Limb (tissue), 2 donors: ENCODE measurements around the gene PHACTR3.
A peak's percentile ranks its signal among the peaks of the same experiment; 100 is the strongest.

Experiments
- DNase-seq, 2 donors: peaks; one replicate each; pipeline ENCODE4 v3.0.0-alpha.2; 2016; ENCODE audit errors: extremely low spot score in 2 of 2

The PHACTR3 gene

GRCh38 chr20:59824711-59825562 is 220.6 kb downstream of the PHACTR3 start:
- peak in 1 of 2 donors; percentile 21 for DNase-seq

- no peak for DNase-seq
Observed at GRCh38 chr20:59825563-59825920, 221.2 kb downstream of the PHACTR3 start.

DNA sequence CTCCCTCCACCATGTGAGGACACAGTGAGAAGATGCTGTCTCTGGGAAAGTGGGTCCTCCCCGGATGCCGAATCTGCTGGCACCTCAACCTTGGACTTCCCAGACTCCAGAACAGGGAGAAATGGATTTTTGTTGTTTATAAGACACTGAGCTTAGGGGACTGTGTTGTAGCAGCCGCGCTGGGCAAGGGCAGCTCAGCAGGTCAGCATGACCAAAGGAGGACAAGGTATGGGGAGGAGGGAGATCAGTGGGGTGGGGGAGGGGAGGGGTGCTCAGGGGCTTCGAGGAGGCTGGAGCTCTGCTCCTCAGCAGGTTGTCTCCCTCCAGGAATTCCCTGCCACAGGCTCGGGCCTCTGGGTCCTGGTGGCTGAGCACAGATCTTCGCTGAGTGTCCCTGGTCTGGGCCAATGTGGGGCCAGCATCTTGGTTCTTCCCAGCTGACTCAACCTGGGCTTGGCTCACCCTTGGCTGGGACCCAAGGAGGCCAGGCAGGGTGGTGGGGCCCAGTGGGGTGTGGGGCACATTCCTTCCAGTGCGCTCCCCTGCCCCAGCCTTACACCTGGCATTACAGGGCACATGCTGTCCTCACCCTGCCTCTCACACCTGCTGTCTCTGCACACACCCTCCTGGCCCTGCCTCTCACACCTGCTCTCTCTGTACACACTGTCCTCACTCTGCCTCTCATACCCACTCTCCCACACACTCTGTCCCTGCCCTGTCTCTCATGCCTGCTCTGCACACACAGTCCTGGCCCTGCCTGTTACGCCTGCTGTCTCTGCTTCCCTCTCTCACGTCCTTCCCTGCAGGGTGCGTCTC is 221.8 kb downstream of the PHACTR3 start:
- peak in 1 of 2 donors; percentile 46 for DNase-seq

GRCh38 chr20:59827138-59828056 is 223.1 kb downstream of the PHACTR3 start:
- peak in 1 of 2 donors; percentile 17 for DNase-seq

DNA sequence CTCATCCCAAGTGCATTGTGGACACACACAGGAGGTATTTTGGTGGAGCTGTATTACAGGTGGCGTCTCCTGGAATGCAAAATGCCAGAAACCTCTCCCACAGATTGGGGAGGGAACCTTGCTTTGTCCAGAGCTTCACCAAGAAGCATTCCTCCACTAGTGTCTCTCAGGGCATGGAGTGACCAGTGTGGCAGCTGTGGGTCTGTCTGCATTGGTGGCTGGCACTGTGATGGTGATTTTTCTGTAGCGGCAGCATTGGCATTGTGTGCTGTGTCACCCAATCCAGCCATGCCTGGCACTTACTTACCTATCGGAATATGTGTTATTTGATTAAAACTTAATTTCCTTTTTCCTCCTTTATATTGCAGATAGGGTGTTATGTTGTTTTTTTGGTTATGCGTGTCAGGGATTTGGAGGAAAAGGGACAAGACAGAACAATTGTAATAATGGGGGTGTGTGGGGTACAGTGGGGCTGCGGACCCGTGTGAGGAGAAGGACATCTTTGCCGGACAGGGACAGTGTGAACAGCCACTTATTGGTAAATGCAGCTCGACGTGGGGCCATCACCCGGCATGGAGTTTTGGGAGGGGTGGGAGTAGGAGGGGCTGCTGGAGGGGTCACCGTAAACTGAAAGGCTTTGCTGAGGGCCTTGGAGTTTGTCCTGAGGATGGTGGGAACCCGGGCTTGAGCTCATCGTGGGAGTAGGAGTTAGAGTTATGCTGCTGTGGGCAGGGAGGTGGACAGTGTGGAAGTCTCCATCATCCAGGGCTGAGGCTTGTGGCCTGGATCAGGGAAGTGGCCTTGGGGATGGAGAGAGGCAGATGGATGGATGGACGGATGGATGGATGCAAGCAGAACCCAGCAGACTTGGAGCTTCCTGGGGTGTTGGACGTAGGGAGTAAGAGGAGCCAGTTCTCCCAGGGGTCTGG is 224.0 kb downstream of the PHACTR3 start:
- no peak for DNase-seq

- DNase-seq: no peak
Observed at GRCh38 chr20:59829054-59829785, 224.9 kb downstream of the PHACTR3 start.

GRCh38 chr20:59829786-59830664 is 225.7 kb downstream of the PHACTR3 start:
- DNase-seq: no peak

DNA sequence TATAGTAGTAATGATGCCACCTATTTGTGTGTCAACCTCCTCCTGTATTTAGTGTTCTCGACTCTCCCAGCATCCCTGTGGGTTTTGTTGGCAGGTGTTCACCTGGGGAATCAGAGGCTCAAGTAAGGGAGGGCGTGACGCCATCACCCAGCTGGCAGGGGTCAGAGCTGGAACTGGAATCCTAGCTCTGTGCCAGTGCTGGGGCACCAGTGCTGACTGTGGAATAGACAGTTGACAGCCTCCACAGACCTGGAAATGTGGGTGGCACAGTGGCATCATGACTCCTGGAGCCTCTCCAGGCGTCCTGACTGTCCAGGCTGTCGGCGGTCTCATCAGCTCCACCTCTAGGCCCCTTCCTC is 226.3 kb downstream of the PHACTR3 start:
- DNase-seq: no peak

DNA sequence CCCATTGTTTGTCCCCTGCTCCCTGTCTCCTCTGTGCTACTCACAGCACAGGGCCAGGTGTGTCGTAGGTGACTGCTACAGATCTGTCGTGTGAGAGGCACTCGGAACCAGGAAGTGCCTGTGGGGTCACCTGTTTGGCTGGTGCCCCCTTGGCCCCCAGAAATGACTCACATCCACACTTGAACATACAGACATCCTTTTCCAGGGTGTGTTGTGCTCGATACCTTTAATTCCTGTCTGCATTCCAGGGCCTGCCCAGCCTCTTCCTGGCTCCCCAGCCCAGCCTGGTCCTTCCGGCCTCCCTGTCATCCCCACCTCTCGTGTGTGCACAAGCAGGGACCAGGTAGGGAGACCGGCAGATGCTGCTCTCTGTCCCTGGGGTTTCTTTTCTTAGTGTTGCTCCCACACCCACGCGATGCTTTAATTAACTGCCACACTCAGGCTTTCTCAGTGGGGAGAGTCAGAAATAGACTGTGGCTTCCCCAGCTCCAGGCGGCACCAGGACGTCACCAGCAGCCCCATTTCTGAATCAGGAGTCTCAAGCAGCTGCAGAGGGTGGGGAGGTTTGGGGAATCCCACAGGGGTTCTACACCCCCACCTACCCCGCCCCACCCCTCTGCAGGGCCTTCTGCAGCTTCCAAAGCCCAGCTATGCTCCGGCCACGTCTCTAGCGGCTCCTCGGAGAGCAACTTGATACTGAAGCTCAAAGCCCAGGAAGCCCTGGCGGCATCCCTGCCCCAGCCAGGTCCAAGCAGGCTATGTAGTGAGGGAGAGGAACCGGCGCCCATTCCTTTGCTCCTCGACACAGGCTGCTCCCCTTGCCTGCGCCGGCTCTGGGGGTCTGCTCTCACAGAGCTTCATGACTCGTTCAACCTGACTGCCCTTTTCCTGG is 226.9 kb downstream of the PHACTR3 start:
- no peak for DNase-seq

GRCh38 chr20:59831916-59832270 is 227.6 kb downstream of the PHACTR3 start:
- peak in 1 of 2 donors; percentile 67 for DNase-seq

- DNase-seq: no peak
Observed at GRCh38 chr20:59832406-59833363, 228.3 kb downstream of the PHACTR3 start.

DNA sequence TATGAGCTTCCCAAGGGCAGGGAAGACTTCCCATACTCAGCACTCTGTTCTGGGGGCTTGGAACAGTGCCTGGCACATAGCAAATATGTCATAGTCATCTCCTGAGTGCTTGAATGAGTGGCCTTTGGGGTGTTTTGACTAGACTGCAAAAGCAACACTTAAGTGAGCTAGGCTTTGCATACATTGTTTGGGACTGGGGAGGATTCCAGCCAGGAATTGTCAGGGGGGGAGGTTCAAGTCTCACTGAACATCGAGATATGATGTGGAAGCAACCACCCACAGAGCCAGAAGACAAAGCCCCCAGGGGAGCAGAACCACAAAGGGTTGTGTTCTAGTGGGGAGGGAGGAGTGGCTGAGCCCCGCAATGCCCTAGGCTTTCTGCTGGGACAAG is 230.7 kb downstream of the PHACTR3 start:
- no peak for DNase-seq

DNA sequence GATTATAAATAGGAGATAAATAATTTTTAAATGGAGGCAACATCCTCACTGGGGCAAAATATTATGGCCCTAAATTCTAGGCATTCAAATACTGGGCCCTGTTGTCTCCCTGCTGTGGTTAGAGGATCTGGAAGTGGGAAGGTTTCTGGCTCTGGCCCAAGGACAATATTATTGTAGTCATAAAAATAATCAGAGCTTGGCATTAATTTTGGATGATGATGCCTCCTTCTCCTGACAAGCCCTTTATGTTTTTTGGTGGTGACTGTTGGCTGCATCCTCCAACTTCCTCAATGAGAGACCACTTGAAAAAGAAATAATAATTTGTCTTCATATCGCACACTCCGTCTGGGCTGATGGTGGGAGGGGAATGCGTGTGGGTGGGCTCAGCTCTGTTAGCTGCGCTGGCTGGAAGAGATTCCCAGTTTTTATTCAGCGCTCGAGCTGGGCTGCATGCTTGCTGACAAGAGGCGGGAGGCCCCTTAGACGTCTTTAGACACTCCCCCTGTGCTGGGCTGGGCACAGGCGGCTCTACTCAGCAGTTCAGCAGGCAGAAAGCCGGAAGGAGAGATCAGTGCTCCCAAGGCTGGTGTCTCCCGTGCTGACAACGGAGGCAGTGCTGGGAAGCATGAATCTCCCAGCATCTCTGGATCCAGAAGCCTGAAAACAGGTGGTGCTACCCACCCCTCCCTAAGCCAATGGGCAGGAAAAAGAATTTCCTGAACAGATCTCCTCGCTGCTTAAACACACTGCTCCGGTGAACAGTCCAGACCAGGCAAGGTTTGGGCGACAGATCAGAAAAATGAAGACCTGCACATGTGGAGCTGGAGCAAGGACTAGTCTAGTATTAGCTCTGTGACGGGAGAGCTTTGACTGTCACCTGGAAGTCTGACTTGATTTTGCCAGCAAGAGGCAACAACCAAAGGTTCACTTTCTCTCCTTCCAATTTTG is 231.4 kb downstream of the PHACTR3 start:
- DNase-seq: peak; percentile 78 to 82

DNA sequence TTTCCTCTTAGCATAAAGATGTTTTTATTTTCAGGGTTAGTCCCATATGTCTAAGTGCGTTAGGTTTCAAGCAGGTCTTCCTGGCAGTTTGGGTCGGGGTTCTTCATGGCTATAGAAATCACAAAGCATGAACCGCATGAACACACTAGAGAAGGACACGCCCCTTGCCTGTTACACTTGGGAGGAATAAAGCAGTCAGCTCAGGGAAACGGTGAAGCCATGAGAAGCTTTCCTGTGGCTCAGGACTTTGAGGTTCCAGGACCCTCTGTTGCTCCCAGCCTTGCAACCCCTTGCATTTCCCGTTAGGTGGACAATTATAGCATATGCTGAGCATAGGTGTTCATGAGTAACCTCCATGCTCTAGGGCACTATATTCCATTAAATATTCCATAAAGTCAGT is 232.4 kb downstream of the PHACTR3 start:
- no peak for DNase-seq

DNA sequence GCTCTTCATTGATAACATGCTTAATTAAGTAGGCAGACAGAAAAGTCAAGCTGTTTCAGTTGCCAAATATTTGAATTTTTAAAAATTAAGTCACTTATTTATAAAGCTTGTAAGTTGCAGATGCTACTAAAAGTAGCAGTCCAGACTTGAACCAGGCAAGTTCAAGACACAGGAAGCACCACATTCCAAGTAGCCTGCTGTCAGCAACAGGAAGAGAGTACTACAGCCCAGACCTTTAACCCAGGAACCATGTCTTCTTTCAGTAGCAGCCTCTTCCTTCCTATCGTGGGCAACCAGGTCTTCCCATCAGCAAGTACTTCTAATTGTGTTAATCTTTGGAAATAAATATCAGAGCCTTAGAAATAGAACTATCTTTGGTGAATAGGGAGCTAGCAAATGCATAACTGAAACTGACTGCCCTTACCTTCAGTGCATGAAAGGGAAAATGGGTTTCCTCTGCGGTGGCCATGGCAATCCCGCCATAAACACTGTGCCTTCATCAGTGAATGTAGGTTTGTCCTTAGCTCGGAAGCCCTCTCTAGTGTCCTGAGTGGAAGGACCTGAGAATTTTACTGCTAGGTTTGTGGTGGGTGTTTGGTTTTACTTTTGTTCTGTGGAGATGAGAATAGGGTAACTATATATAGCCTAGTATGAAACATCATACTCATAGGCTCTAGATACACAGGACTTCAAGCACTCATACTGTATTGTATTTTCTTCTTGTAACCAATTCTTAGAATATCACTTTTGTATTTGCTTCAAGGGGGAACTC is 233.5 kb downstream of the PHACTR3 start:
- DNase-seq: no peak
